Pulmonary artery endothelial cell (primary cell): ENCODE data around the gene CTSA. TPM values are rescaled to one million over a fixed set of nuclear protein-coding genes. Genes with fewer than 3 reads are reported as not detected.

Experiments used
- DNase-seq: peaks from one replicate; pipeline ENCODE4 v3.0.0-alpha.2; 2011; ENCODE audit warnings: low read depth, low spot score
- total RNA-seq: library from RNA; depleted of rRNA; stranded (reverse); fragments of >200 nt; gene quantifications from 2 replicates; pipeline ENCODE4 v1.2.3, GENCODE V29; 2014

CTSA gene
- total RNA-seq, 1 donor from 2014 or later = 40.2 TPM

GRCh38 chr20:45938727-45939438, 47.7 kb downstream of the CTSA start:
- no peak for DNase-seq

GRCh38 chr20:45940053-45940452, 48.9 kb downstream of the CTSA start:
- DNase-seq = no peak

GRCh38 chr20:45940469-45940868, 49.3 kb downstream of the CTSA start:
- no peak for DNase-seq

- DNase-seq = no peak
Observed at GRCh38 chr20:45943613-45944012, 52.5 kb downstream of the CTSA start.

- DNase-seq = no peak
Observed at GRCh38 chr20:45944151-45944964, 53.2 kb downstream of the CTSA start.

GRCh38 chr20:45944965-45945677, 54.0 kb downstream of the CTSA start:
- DNase-seq = no peak

- no peak for DNase-seq
Observed at GRCh38 chr20:45945678-45946148, 54.6 kb downstream of the CTSA start.

- DNase-seq = no peak
Observed at GRCh38 chr20:45946149-45946970, 55.2 kb downstream of the CTSA start.

- DNase-seq = no peak
Observed at GRCh38 chr20:45947110-45947866, 56.2 kb downstream of the CTSA start.

GRCh38 chr20:45948261-45948733, 57.2 kb downstream of the CTSA start:
- DNase-seq = no peak

Other genes starting within 250 kb of the CTSA start
- not detected in 2 replicates for gene WFDC11, start 221.1 kb upstream of the CTSA start, total RNA-seq
- not detected in 2 replicates for gene WFDC13, start 189.3 kb upstream of the CTSA start, total RNA-seq
- not detected in 2 replicates for gene WFDC10B, start 186.3 kb upstream of the CTSA start, total RNA-seq
- not detected in 2 replicates for gene SPINT4, start 169.0 kb upstream of the CTSA start, total RNA-seq
- not detected in 2 replicates for gene WFDC3, start 99.5 kb upstream of the CTSA start, total RNA-seq
- 18.2 and 26.1 TPM in 2 replicates for gene DNTTIP1, start 99.4 kb upstream of the CTSA start, total RNA-seq
- gene UBE2C, start 78.7 kb upstream of the CTSA start, total RNA-seq = 24.6 and 51.4 TPM in 2 replicates
- gene TNNC2, start 64.0 kb upstream of the CTSA start, total RNA-seq = not detected in 2 replicates
- gene SNX21, start 57.5 kb upstream of the CTSA start, total RNA-seq = 20.8 and 22.7 TPM in 2 replicates
- gene ACOT8, start 33.9 kb upstream of the CTSA start, total RNA-seq = 23.7 and 31.7 TPM in 2 replicates
- 5.4 and 8.2 TPM in 2 replicates for gene ZSWIM3, start 33.7 kb upstream of the CTSA start, total RNA-seq
- gene ZSWIM1, start 10.1 kb upstream of the CTSA start, total RNA-seq = 4.2 and 5.2 TPM in 2 replicates
- 0.53 and 0.59 TPM in 2 replicates for gene SPATA25, start 3.7 kb upstream of the CTSA start, total RNA-seq
- gene NEURL2, start 127 bp upstream of the CTSA start, total RNA-seq = 2.2 and 2.7 TPM in 2 replicates
- gene PLTP, start 20.8 kb downstream of the CTSA start, total RNA-seq = 14.9 and 19.7 TPM in 2 replicates
- gene PCIF1, start 43.3 kb downstream of the CTSA start, total RNA-seq = 8.8 and 9.3 TPM in 2 replicates
- 9.5 and 14.6 TPM in 2 replicates for gene ZNF335, start 80.9 kb downstream of the CTSA start, total RNA-seq
- gene MMP9, start 117.6 kb downstream of the CTSA start, total RNA-seq = 0.04 TPM in 1 of 2 replicates, not detected in the other
- gene SLC12A5, start 137.9 kb downstream of the CTSA start, total RNA-seq = 0.07 and 0.26 TPM in 2 replicates
- 10.6 and 15.9 TPM in 2 replicates for gene NCOA5, start 198.6 kb downstream of the CTSA start, total RNA-seq
- 9.1 and 12.7 TPM in 2 replicates for gene CD40, start 227.0 kb downstream of the CTSA start, total RNA-seq